ENCODE results near the gene FAF1. TPM values are rescaled to one million over a fixed set of nuclear protein-coding genes. Genes with fewer than 3 reads are reported as not detected.

FAF1 gene
- total and polyA plus RNA-seq, 2 donors (not counting 1 experiment from before 2014, with no cell fraction given) = 39.6 to 40.0 TPM

- Histone ChIP-seq H3K4me1 (ENCODE audit: control insufficient read depth, extremely low read depth, insufficient read depth, low read length) (no peaks in the 10 kb centered on the region), H4K20me1 (ENCODE audit: control insufficient read depth, extremely low read depth, insufficient read depth, low read length) (no peaks in the 10 kb centered on the region), H3K4me2 (ENCODE audit: extremely low read depth, insufficient read depth, low read length) (no peak overlapping the region), H3K79me2 (ENCODE audit: control insufficient read depth, insufficient read depth, low read length) (peaks cover 14% of the 10 kb centered on the region), H3K36me3 (ENCODE audit: control insufficient read depth, insufficient read depth, low read length) (no peaks in the 10 kb centered on the region), H3K27ac (ENCODE audit: insufficient read depth, low read length) (no peak overlapping the region), H3K9ac (ENCODE audit: insufficient read depth, low read length) (no peak overlapping the region), H3K9me3 (ENCODE audit: control insufficient read depth, insufficient read depth, low read depth, low read length) (no peaks in the 10 kb centered on the region), H2AFZ (ENCODE audit: low read length) (no peak overlapping the region), H3K27me3 (ENCODE audit: control insufficient read depth, insufficient read depth, low read length) (no peaks in the 10 kb centered on the region), H3K4me3 (replicated peaks in 1 of 4; ENCODE audit: control extremely low read depth in 1 of 4, insufficient read depth in 1 of 4, low read depth in 3 of 4, low read length in 4 of 4) (no peak overlapping the region)
- DNase-seq (ENCODE audit: low read depth in 2 of 2) = no peak
- TF ChIP-seq CTCF (conservative IDR thresholded peaks at IDR 0.05 in 1 of 2, IDR thresholded peaks at IDR 0.05 in 1 of 2; ENCODE audit: low read depth in 1 of 2, low read length in 2 of 2) (no peak), EZH2 (IDR thresholded peaks at IDR 0.05; ENCODE audit: low read length, missing control alignments) (no peak)
These were observed 151.8 kb downstream of the FAF1 start for GRCh38 chr1:50808296-50808695.

- TF ChIP-seq EZH2 (IDR thresholded peaks at IDR 0.05; ENCODE audit: low read length, missing control alignments) = no peak
- TF ChIP-seq CTCF (conservative IDR thresholded peaks at IDR 0.05 in 1 of 2, IDR thresholded peaks at IDR 0.05 in 1 of 2; ENCODE audit: low read depth in 1 of 2, low read length in 2 of 2) = no peak
- Histone ChIP-seq H4K20me1 (ENCODE audit: control insufficient read depth, extremely low read depth, insufficient read depth, low read length) (no peaks in the 10 kb centered on the region), H3K27me3 (ENCODE audit: control insufficient read depth, insufficient read depth, low read length) (no peaks in the 10 kb centered on the region), H2AFZ (ENCODE audit: low read length) (no peak overlapping the region), H3K79me2 (ENCODE audit: control insufficient read depth, insufficient read depth, low read length) (no peaks in the 10 kb centered on the region), H3K9me3 (ENCODE audit: control insufficient read depth, insufficient read depth, low read depth, low read length) (no peaks in the 10 kb centered on the region), H3K27ac (ENCODE audit: insufficient read depth, low read length) (no peak overlapping the region), H3K4me3 (replicated peaks in 1 of 4; ENCODE audit: control extremely low read depth in 1 of 4, insufficient read depth in 1 of 4, low read depth in 3 of 4, low read length in 4 of 4) (no peak overlapping the region), H3K4me1 (ENCODE audit: control insufficient read depth, extremely low read depth, insufficient read depth, low read length) (no peaks in the 10 kb centered on the region), H3K36me3 (ENCODE audit: control insufficient read depth, insufficient read depth, low read length) (no peaks in the 10 kb centered on the region), H3K4me2 (ENCODE audit: extremely low read depth, insufficient read depth, low read length) (no peak overlapping the region), H3K9ac (ENCODE audit: insufficient read depth, low read length) (no peak overlapping the region)
- DNase-seq (ENCODE audit: low read depth in 2 of 2) = no peak
These were observed 163.8 kb downstream of the FAF1 start for GRCh38 chr1:50796272-50796671.

- H3K4me1 ChIP-seq (ENCODE audit: control insufficient read depth, extremely low read depth, insufficient read depth, low read length) = no peaks in the 10 kb centered on the region
- no peaks in the 10 kb centered on the region for H3K9me3 ChIP-seq (ENCODE audit: control insufficient read depth, insufficient read depth, low read depth, low read length)
- no peak overlapping the region for H3K9ac ChIP-seq (ENCODE audit: insufficient read depth, low read length)
- H3K79me2 ChIP-seq (ENCODE audit: control insufficient read depth, insufficient read depth, low read length) = no peaks in the 10 kb centered on the region
- H2AFZ ChIP-seq (ENCODE audit: low read length) = no peak overlapping the region
- DNase-seq (ENCODE audit: low read depth in 2 of 2) = no peak
- H3K27ac ChIP-seq (ENCODE audit: insufficient read depth, low read length) = no peak overlapping the region
- no peak overlapping the region for H3K4me2 ChIP-seq (ENCODE audit: extremely low read depth, insufficient read depth, low read length)
- H3K36me3 ChIP-seq (ENCODE audit: control insufficient read depth, insufficient read depth, low read length) = no peaks in the 10 kb centered on the region
- no peak overlapping the region for H3K4me3 ChIP-seq (replicated peaks in 1 of 4; ENCODE audit: control extremely low read depth in 1 of 4, insufficient read depth in 1 of 4, low read depth in 3 of 4, low read length in 4 of 4)
- no peaks in the 10 kb centered on the region for H4K20me1 ChIP-seq (ENCODE audit: control insufficient read depth, extremely low read depth, insufficient read depth, low read length)
- H3K27me3 ChIP-seq (ENCODE audit: control insufficient read depth, insufficient read depth, low read length) = no peaks in the 10 kb centered on the region
- TF ChIP-seq CTCF (conservative IDR thresholded peaks at IDR 0.05 in 1 of 2, IDR thresholded peaks at IDR 0.05 in 1 of 2; ENCODE audit: low read depth in 1 of 2, low read length in 2 of 2) (no peak), EZH2 (IDR thresholded peaks at IDR 0.05; ENCODE audit: low read length, missing control alignments) (no peak)
These were observed 166.5 kb downstream of the FAF1 start for GRCh38 chr1:50793521-50793920.
